ENCODE data around the gene RHO.

The RHO gene

DNA sequence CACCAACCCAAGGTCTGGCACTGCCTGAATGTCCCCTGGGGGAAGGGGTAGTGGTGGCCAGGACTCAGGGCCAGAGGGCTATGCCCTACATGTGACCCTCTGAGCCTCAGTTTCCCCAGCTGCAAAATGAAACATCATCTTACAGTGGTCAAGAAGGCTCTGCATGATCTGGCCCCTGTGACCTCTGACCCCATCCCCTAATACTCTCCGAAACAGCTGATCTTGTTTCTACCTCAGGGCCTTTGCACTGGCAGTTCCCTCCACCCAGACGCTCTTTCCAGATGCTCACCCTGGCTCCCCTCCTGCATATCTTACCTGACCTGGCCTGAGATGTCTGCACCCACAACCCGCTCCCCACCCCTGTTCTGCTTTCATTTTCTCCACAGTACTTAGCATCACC lies 56.2 kb downstream of the RHO start:
- DNase-seq = no peak
